GM18861 (cell line): ENCODE measurements around the gene ZNF534.
"Not testable (repeated sequence)": the region's sequence is repeated elsewhere in the genome, so short reads cannot be mapped to it uniquely, and the experiment has no call there.

Source experiments
- ATAC-seq: cut with Tn5 transposase; IDR thresholded peaks from one replicate; pipeline ENCODE4 v1.9.1; 2021; ENCODE audit not compliant: unreplicated experiment

Gene ZNF534

GRCh38 chr19:52428937-52429336 lies at the start of gene ZNF534:
Gene ZNF534, plus strand, starts transcription at chr19:52429148. Its CDS starts 2,327 bp downstream, at chr19:52431475.
- ATAC-seq = no peak

- ATAC-seq = no peak
Measured at GRCh38 chr19:52391135-52391534, 37.8 kb upstream of the ZNF534 start.

- ATAC-seq = no peak
Measured at GRCh38 chr19:52397310-52398080, 31.5 kb upstream of the ZNF534 start, which contains the start of gene ZNF528. Gene ZNF528, plus strand, starts transcription at chr19:52397849. Its CDS starts 4,165 bp downstream, at chr19:52402014.

- ATAC-seq = no peak
Measured at GRCh38 chr19:52398081-52398441, 30.9 kb upstream of the ZNF534 start.

- no peak for ATAC-seq
Measured at GRCh38 chr19:52410276-52410675, 18.7 kb upstream of the ZNF534 start.

- no peak for ATAC-seq
Measured at GRCh38 chr19:52415711-52416110, 13.2 kb upstream of the ZNF534 start.

- ATAC-seq = no peak
Measured at GRCh38 chr19:52442179-52442578, 13.2 kb downstream of the ZNF534 start.

- ATAC-seq = no peak
Measured at GRCh38 chr19:52444506-52444905, 15.6 kb downstream of the ZNF534 start.

- ATAC-seq = no peak
Measured at GRCh38 chr19:52451241-52451640, 22.3 kb downstream of the ZNF534 start.

GRCh38 chr19:52453324-52454094 lies 24.6 kb downstream of the ZNF534 start, which contains the start of gene ZNF578:
Gene ZNF578, plus strand, starts transcription at chr19:52453553. Its CDS starts 48,293 bp downstream, at chr19:52501846.
- ATAC-seq = no peak

- no peak for ATAC-seq
Measured at GRCh38 chr19:52464798-52465470, 36.0 kb downstream of the ZNF534 start.

- ATAC-seq = no peak
Measured at GRCh38 chr19:52473655-52474350, 44.9 kb downstream of the ZNF534 start.

GRCh38 chr19:52474351-52475127 lies 45.6 kb downstream of the ZNF534 start:
- no peak for ATAC-seq

GRCh38 chr19:52484111-52484743 lies 55.3 kb downstream of the ZNF534 start:
- not testable (repeated sequence) for ATAC-seq

GRCh38 chr19:52485064-52485463 lies 56.1 kb downstream of the ZNF534 start:
- ATAC-seq = not testable (repeated sequence)

GRCh38 chr19:52485561-52486240 lies 56.8 kb downstream of the ZNF534 start:
- not testable (repeated sequence) for ATAC-seq

- no peak for ATAC-seq
Measured at GRCh38 chr19:52492201-52492993, 63.4 kb downstream of the ZNF534 start.

GRCh38 chr19:52492994-52493470 lies 64.1 kb downstream of the ZNF534 start:
- no peak for ATAC-seq
